HG02885 (cell line): ENCODE data around the gene KBTBD4.
A peak's percentile ranks its signal among the peaks of the same experiment; 100 is the strongest.
"Not testable (repeated sequence)": the region's sequence is repeated elsewhere in the genome, so short reads cannot be mapped to it uniquely, and the experiment has no call there.

Experiments used
- ATAC-seq: cut with Tn5 transposase; IDR thresholded peaks from one replicate; pipeline ENCODE4 v1.9.1; 2021; ENCODE audit warnings: mild to moderate bottlenecking; ENCODE audit not compliant: unreplicated experiment, poor library complexity

Gene KBTBD4

DNA sequence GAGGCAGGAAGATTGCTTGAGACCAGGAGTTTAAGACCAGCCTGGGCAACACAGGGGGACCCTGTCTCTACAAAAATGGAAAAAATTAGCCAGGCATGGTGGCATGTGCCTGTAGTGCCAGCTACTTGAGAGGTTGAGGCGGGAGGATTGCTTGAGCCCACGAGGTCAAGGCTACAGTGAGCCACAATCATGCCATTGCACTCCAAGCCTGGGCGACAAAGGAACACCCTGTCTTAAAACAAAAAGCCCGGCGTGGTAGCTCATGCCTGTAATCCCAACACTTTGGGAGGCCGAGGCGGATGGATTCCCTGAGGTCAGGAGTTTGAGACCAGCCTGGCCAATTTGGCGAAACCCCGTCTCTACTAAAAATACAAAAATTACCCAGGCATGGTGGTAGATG is 48.0 kb downstream of the KBTBD4 start:
- not testable (repeated sequence) for ATAC-seq

DNA sequence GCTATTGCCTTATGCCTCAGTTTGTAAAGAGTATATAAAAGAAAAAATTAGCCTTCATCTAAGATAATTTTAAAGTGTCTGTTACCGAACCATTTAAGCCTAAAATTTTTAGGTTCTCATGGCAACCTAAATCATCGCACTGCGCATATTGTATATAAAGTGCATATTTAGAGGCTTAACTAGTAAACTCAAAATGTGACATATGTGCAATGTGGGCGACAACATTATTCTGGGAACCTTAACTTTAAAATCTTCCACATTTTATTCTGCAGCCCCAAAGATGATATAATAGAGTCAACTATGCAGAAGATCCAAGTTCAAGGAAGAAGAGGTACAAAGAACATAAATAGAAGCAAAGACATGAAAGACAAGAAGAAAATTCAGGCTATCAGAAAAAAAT is 48.8 kb downstream of the KBTBD4 start:
- ATAC-seq = no peak

DNA sequence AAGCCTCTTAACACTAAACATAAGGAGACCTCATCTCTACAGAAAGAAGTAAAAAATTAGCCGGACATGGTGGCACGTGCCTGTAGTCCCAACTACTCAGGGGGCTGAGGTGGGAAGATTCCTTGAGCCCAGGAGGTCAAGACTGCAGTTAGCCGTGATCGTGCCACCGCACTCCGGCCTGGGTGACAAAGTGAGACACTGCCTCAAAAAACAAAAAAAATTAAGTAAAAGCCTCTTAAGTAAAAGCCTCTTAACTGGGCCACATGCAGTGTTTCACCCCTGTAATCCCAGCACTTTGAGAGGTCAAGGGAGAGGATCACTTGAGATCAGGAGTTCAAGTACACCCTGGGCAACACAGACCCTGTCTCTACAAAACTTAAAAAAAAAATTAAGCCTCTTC is 51.6 kb downstream of the KBTBD4 start:
- no peak for ATAC-seq

DNA sequence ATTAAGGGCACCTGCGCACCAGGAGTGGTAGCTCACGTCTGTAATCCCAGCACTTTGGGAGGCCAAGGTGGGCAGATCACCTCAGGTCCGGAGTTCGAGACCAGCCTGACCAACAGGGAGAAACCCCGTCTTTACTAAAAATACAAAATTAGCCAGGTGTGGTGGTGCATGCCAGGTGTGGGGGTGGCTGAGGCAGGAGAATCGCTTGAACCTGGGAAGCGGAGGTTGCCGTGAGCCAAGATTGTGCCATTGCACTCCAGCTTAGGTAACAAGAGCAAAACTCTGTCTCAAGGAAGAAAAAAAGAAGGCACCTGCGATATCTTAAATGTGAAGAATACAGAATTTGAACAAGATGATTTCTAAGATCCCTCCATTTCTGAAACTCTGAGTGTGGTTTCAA is 52.7 kb downstream of the KBTBD4 start:
- not testable (repeated sequence) for ATAC-seq

DNA sequence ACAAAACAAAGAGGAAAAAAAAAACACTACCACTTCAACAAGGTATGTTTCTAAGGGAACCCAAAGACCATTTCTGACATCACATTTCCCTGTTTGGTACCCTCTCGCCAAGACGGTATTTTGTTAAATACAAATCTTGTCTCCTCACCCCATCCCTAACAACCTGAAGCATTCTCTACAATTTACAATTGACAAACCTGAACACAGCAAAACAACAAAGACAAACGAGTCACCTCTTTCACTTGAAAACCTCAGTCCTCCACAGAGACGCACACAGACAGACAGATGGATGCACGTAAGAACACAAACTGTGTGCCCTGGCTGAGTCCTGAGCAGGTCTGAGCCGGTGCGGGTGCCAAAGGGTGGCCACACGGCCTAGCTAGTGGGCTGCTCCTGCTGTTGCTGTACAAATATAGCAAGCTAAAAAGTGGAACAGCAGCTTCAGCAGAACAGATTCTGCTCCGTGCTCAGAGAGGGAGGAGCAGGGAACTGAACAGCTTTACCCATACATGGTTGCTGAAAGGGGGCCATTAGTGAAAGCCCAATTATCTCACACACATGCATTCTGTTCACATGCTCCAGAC is 54.4 kb downstream of the KBTBD4 start:
- peak; percentile 36 for ATAC-seq

DNA sequence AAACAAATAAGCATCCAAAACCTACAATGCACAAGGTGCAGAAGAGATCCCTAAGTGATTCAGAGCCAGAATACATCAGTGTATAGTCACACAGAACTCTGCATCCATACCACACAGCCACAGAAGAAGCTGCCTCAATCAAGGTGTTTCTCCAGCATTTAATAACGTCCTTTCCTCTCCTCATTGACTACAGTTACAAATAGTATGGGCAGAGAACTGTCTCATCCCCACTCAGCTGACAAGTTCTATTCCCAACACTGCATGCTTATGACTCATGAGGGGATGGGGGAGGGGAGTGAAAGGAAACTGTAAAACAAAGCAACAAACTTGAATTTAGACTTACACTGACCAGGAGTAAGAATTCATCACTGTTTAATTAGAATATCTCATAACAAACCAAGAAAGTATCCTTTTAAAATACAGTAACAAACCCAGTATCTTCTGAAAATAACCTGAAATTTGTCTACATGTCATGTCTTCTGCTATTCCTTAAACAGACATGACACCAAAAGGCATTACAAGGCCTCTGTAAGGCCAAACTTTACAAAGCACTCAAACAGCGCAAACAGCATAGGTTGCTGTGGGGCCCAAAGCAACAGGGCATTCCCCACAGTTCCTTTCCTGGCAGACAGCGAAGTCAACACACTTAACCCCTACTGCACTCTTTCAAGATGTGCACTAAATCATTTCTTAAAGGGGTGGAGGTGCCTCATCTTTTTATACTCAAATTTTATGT is 55.1 kb downstream of the KBTBD4 start:
- ATAC-seq = peak; percentile 52
